Measurements from ENCODE around the gene LIN7B. TPM values are rescaled to one million over a fixed set of nuclear protein-coding genes. Genes with fewer than 3 reads are reported as not detected.

Gene LIN7B
- total and polyA plus RNA-seq, 2 of the 13 experiments (the other 11 are each of a cell fraction or from before 2014, with no cell fraction given) = 5.3 to 7.6 TPM

- TF ChIP-seq ARID5B (CRISPR knock-in tag; IDR thresholded peaks at IDR 0.05) (no peak), CREB3 (CRISPR knock-in tag; IDR thresholded peaks at IDR 0.05) (0 out of 2 replicates have a peak, but pooled peaks have one; percentile 28), ZNF737 (CRISPR knock-in tag; IDR thresholded peaks at IDR 0.05; ENCODE audit: borderline replicate concordance) (no peak), NBN (conservative IDR thresholded peaks at IDR 0.05) (no peak), PAF1 (CRISPR knock-in tag; IDR thresholded peaks at IDR 0.05) (no peak), ZNF646 (CRISPR knock-in tag; IDR thresholded peaks at IDR 0.05) (no peak), ZSCAN5A (CRISPR knock-in tag; IDR thresholded peaks at IDR 0.05; ENCODE audit: borderline replicate concordance) (no peak), TRIM24 (CRISPR knock-in tag; IDR thresholded peaks at IDR 0.05) (no peak), ZSCAN25 (CRISPR knock-in tag; IDR thresholded peaks at IDR 0.05) (0 out of 2 replicates have a peak, but pooled peaks have one; percentile 14), ATM (IDR thresholded peaks at IDR 0.05; ENCODE audit: borderline replicate concordance) (no peak), LBX2 (CRISPR knock-in tag; IDR thresholded peaks at IDR 0.05; ENCODE audit: borderline replicate concordance) (no peak; the same call in 1 of the 2 replicates), ZNF441 (CRISPR knock-in tag; IDR thresholded peaks at IDR 0.05; ENCODE audit: borderline replicate concordance) (peak; percentile 44; the same call in 1 of the 2 replicates), SALL2 (CRISPR knock-in tag; IDR thresholded peaks at IDR 0.05) (no peak; the same call in 1 of the 2 replicates), KAT7 (CRISPR knock-in tag; IDR thresholded peaks at IDR 0.05; ENCODE audit: borderline replicate concordance) (0 out of 2 replicates have a peak, but pooled peaks have one; percentile 27), ZNF136 (CRISPR knock-in tag; IDR thresholded peaks at IDR 0.05; ENCODE audit: low read depth) (no peak)
These were observed at the start of gene LIN7B (continued) for GRCh38 chr19:49113762-49114629.

Data from HepG2 (cell line).